Keratinocyte (primary cell): ENCODE results near the gene DPH1.

ENCODE experiments used
- EZH2 ChIP-seq: IDR thresholded peaks from one replicate; pipeline ENCODE4 v1.6.1; 2012; ENCODE audit warnings: inconsistent platforms, mild to moderate bottlenecking, low read length, moderate library complexity
- TF ChIP-seq, protein P1 (sequence below), 3 experiments: IDR thresholded peaks in 1 of 3; conservative IDR thresholded peaks in 1 of 3; optimal IDR thresholded peaks in 1 of 3; 2 replicates in 2 of 3; 3 replicates in 1 of 3; pipeline versions ENCODE3 to v1.5.1; 2011; ENCODE audit warnings: low read length in 3 of 3, mild to moderate bottlenecking in 3 of 3, moderate library complexity in 2 of 3, control low read depth in 1 of 3, inconsistent platforms in 1 of 3; ENCODE audit not compliant: insufficient read depth in 2 of 3; ENCODE audit errors: extremely low read depth in 1 of 3

DNA sequence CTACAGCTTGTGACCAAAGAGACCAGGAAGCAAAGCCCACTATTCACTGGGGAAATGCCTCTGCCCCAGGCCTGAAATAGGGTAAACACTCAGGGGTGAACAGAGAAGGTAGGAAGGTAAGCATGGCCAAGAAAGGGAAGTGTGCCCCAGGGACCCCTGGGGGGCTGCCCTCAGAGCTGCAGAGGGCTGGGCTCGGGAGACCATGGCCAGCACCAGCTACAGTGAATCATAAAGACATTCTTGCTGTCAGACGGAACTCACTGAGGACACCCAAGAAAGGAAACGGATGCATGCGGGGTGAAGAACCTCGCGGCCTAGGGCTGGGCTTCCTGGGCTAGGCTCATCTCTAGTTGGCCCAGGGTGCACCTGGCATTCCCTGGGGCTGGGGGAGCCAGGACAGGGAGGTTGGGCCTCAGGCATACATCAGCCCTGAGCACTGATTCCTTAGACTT is 34.6 kb downstream of the DPH1 start:
- TF ChIP-seq, protein P1, sequence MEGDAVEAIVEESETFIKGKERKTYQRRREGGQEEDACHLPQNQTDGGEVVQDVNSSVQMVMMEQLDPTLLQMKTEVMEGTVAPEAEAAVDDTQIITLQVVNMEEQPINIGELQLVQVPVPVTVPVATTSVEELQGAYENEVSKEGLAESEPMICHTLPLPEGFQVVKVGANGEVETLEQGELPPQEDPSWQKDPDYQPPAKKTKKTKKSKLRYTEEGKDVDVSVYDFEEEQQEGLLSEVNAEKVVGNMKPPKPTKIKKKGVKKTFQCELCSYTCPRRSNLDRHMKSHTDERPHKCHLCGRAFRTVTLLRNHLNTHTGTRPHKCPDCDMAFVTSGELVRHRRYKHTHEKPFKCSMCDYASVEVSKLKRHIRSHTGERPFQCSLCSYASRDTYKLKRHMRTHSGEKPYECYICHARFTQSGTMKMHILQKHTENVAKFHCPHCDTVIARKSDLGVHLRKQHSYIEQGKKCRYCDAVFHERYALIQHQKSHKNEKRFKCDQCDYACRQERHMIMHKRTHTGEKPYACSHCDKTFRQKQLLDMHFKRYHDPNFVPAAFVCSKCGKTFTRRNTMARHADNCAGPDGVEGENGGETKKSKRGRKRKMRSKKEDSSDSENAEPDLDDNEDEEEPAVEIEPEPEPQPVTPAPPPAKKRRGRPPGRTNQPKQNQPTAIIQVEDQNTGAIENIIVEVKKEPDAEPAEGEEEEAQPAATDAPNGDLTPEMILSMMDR (optimal IDR thresholded peaks at IDR 0.05 in 1 of 3, IDR thresholded peaks at IDR 0.05 in 1 of 3, conservative IDR thresholded peaks at IDR 0.05 in 1 of 3; ENCODE audit: extremely low read depth in 1 of 3, insufficient read depth in 2 of 3, low read length in 3 of 3): no peak
- TF ChIP-seq EZH2: no peak
